Stimulated activated naive CD4-positive, alpha-beta T cell treated with Interleukin-2 at 50 U/mL for 16 hours (primary cell): ENCODE data around the gene RAD51B.
"Not testable (repeated sequence)": the region's sequence is repeated elsewhere in the genome, so short reads cannot be mapped to it uniquely, and the experiment has no call there.

Experiments used
- DNase-seq: peaks from one replicate; lab custom pipeline; 2025; lab: John Stamatoyannopoulos, UW

The RAD51B gene

GRCh38 chr14:68253878-68254528 is 434.4 kb downstream of the RAD51B start:
- no peak for DNase-seq

GRCh38 chr14:68254669-68255527 is 435.3 kb downstream of the RAD51B start:
- DNase-seq = no peak

GRCh38 chr14:68255693-68256178 is 436.2 kb downstream of the RAD51B start:
- DNase-seq = no peak

DNA sequence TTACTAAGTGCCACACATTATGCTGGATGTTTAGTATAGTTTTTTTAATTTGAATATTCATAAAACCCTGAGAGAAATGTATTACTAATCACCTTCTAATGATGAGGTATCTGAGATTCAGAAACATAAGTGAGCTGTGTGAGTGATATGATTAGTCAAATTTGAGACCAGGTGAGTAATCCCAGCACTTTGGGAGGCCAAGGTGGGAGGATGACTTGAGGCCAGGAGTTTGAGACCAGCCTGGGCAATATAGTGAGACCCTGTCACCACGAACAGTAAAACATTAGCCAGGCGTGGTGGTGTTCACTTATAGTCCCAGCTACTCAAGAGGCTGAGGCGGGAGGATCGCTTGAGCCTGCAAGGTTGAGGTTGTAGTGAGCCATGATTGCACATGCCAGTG is 438.4 kb downstream of the RAD51B start:
- DNase-seq = no peak

DNA sequence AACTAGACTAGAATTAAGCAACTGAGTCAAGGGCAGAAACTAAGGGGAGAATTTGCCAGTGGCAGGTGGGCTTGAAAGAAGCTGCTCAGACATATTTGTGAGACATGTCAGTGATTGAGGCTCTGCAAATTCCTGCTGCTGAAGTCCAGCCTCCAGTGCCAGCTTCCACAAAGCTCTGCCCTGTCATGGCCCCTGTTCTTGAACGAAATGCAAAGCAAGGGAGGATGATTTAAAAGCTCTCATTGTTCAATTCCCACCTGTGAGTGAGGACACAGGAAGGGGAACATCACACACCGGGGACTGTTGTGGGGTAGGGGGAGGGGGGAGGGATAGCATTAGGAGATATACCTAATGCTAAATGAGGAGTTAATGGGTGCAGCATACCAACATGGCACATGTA is 439.4 kb downstream of the RAD51B start:
- DNase-seq = not testable (repeated sequence)

GRCh38 chr14:68260121-68260520 is 440.5 kb downstream of the RAD51B start:
- DNase-seq = no peak

DNA sequence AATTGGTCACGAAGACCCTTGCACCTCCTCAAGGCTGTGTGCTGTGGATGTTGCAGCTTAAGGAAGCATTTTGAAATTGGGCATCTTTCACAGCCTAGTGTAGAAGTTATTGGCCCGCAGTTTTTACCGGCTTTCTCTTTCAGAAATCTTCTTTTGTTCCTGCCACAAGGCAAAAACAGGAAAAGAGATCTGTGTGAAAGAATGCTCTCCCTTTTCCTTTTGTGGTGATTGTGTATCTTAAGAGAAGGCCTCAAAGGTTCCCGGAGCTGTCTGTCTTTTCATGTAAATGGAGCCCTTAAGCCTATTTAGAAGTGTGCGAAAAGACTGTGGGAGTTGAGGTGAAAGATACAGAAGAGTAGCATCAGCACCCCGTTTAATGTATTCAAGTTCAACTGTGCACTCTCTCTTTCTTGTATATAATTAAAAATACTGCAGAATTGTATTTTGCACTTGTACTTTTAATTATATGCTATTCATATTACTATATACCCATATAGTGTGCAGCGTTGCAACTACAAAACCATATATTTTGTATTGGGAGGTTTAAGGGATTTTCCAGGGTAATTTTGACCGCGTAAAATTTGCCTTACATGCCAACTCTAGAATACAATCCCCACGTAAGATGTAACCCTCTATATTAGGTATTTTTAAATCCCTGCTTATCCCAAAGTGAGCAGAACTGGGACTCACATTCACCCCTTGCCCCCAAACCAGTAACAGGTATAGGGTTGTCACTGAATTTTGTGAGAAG is 441.7 kb downstream of the RAD51B start:
- no peak for DNase-seq

- DNase-seq = no peak
Measured at GRCh38 chr14:68262567-68262966, 443.0 kb downstream of the RAD51B start.

- DNase-seq = no peak
Measured at GRCh38 chr14:68263563-68264259, 444.1 kb downstream of the RAD51B start.

GRCh38 chr14:68264260-68264569 is 444.6 kb downstream of the RAD51B start:
- DNase-seq = no peak

- no peak for DNase-seq
Measured at GRCh38 chr14:68266998-68267397, 447.4 kb downstream of the RAD51B start.

- no peak for DNase-seq
Measured at GRCh38 chr14:68268197-68268596, 448.6 kb downstream of the RAD51B start.

DNA sequence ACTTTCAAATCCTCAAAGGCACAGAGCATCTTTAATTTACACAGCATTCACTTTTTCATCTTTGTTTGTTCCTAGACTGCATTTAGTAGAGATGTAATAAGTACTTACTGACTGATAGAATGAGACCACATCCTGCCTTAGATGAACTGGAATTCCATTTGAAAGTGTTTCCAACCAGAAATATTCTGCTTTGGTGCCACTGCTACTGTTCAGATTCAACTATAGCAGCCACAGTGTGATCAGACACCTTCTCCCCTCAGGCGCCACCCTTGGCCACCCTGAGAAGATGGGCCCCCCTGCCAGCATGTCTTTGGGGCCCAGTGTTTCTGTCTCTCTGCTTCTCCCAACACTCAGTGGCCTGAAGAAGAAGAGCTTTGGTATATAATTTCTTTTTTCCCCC is 449.1 kb downstream of the RAD51B start:
- DNase-seq = no peak

DNA sequence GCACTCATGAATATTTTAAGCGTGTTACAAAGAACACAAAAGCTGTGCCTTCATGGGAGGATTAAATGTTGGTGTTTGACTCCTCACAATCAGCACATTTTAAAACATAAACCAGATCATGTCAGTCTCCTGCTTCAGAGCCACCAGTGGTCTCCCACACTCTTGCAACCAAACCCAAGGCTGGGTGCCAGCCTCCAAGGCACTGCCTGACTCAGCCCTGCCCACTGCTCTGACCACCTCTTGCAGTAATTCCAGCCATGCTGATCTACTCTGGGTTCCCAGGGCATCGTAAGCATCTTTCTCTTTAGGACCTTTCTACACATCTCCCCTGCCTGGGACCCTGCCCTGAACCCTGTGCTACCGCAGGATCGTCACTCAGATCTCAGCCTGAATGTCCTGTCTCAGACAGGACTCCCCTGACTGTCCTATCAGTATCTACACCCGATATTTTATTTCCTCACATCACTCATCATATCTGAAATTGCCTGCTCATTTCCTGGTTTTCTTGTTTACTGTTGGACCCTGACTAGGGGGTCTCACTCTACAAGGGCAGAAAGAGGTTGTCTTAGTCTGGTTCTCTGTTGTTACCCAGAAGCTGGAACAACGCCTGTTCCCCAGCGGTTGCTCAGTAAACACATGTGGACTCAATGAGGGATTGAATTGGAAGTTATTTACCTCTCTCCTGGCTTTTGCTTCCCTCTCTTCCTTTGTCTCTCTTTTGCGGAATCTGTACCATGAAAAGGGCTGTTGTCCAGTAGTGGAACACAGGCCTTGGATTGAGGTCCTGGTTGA is 449.8 kb downstream of the RAD51B start:
- DNase-seq = no peak

GRCh38 chr14:68270342-68270741 is 450.8 kb downstream of the RAD51B start:
- DNase-seq = no peak

DNA sequence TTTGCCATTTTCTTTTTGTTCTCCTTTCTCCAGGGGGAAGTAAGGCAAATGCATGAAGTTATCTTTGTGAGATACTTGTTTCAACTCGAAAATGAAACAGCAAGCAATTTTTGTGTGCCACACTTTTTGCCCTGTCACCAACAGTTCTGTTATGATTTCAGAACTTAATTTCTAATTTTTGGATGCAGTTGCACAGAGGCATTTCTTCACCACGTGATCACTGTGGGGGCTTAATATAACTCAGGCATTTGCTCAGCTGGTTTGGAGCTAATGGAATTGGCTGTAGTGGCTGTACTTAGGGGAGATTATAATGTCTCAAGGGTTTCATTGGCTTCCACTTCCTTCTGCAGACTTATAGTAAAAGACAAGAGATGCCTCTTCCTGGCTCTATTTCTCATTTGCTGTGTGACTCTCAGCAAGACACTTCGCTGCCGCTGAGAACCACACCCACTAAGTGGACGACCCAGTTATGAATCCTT is 452.4 kb downstream of the RAD51B start:
- DNase-seq = no peak

- no peak for DNase-seq
Measured at GRCh38 chr14:68273413-68273812, 453.8 kb downstream of the RAD51B start.

DNA sequence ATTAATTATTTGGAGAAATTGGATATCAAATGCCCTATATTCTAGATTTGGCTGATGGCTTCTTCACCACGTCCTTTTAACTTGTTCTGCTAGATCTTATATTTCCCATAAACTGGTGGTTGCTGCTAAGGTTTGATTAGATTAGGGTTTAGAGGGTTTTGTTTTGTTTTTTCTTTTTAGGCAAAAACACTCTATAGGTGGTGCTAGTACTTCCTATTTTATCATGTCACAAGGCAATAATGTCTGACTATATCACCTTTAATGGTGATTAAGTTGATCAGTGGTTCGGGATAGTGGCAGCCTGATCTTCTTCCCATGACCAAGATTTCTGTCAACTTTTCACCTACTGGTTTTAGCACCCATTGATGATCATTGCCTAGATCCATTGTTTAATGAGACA is 455.1 kb downstream of the RAD51B start:
- DNase-seq = no peak

GRCh38 chr14:68278576-68279436 is 459.2 kb downstream of the RAD51B start:
- DNase-seq = no peak

GRCh38 chr14:68279437-68279720 is 459.8 kb downstream of the RAD51B start:
- no peak for DNase-seq
